Sigmoid colon (tissue), 7 donors: ENCODE data around the gene CXCL5. TPM values are rescaled to one million over a fixed set of nuclear protein-coding genes. Genes with fewer than 3 reads are reported as not detected.

Source experiments
- DNase-seq: peaks from one replicate; pipeline ENCODE4 v3.0.0-alpha.2; 2019
- H3K27ac ChIP-seq, 4 donors: fragments of 200-600 bp; sonication (generic); one replicate each; pipeline ENCODE4 v1.5.1; 2016 to 2019; ENCODE audit warnings: mild to moderate bottlenecking in 1 of 4
- H3K27me3 ChIP-seq, 3 donors: fragments of 200-600 bp; sonication (generic); one replicate each; pipeline ENCODE4 v1.5.1; 2019; ENCODE audit warnings: mild to moderate bottlenecking in 1 of 3
- H3K36me3 ChIP-seq, 4 donors: fragments of 200-600 bp; sonication (generic); one replicate each; pipeline ENCODE4 v1.5.1; 2016 to 2019
- H3K4me1 ChIP-seq, 4 donors: fragments of 200-600 bp; sonication (generic); one replicate each; pipeline ENCODE4 v1.5.1; 2017 to 2019
- H3K4me3 ChIP-seq, 4 donors: fragments of 200-600 bp; sonication (generic); one replicate each; pipeline ENCODE4 v1.5.1; 2017 to 2019; ENCODE audit warnings: mild to moderate bottlenecking in 2 of 4, moderate library complexity in 1 of 4
- H3K9me3 ChIP-seq, 4 donors: fragments of 200-600 bp in 3 of 4; sonication (generic) in 3 of 4; one replicate each; pipeline versions ENCODE4 v1.5.1 to v1.6.1; 2013 to 2019
- EP300 ChIP-seq, 4 donors: sonication (generic); formaldehyde crosslinking; IDR thresholded peaks; one replicate each; pipeline ENCODE4 v1.6.1; 2017; ENCODE audit warnings: antibody characterized with exemption in 4 of 4
- POLR2A ChIP-seq, 2 donors: fragments of 450-650 bp; IDR thresholded peaks; one replicate each; pipeline ENCODE4 v1.6.1; 2016; ENCODE audit warnings: antibody characterized with exemption in 2 of 2, mild to moderate bottlenecking in 2 of 2, moderate library complexity in 2 of 2
- POLR2AphosphoS5 ChIP-seq, 4 donors: sonication (generic); formaldehyde crosslinking; IDR thresholded peaks; one replicate each; pipeline ENCODE4 v1.6.1; 2017; ENCODE audit warnings: antibody characterized with exemption in 4 of 4
- WGBS, 2 donors: extraction: QIAGEN DNeasy Blood & Tissue Kit; methylation state at CpG; one replicate each; pipeline ENCODE4 v1.1.7; 2013; 5-methylcytosine and 5-hydroxymethylcytosine counted together
- intact Hi-C: fragments of 100-400 bp; cut with DNase I; formaldehyde crosslinking; loops from one replicate; pipeline ENCODE4 v1.15.1; 2023
- polyA plus RNA-seq, 3 donors: library from polyadenylated mRNA; stranded (reverse); fragments of 200-250 nt; gene quantifications; one replicate each; pipeline ENCODE4 v1.2.3, GENCODE V29; 2013
- total RNA-seq, 4 donors: library from RNA; depleted of rRNA; stranded (reverse); fragments of >200 nt; gene quantifications; one replicate each; pipeline ENCODE4 v1.1.0, GENCODE V29; 2016
- TF ChIP-seq, protein P1 (sequence below), 4 experiments: fragments of 450-650 bp in 3 of 4; fragments of 200-600 bp in 1 of 4; IDR thresholded peaks; one replicate each; pipeline ENCODE4 v1.5.1; 2016 to 2019; ENCODE audit warnings: antibody characterized with exemption in 4 of 4, mild to moderate bottlenecking in 3 of 4, moderate library complexity in 2 of 4
- donor health status: healthy with polysubstance abuse.
- donor health status: Bipolar disorder and iron deficiency.
- donor health status: healthy.

CXCL5 gene
- total and polyA plus RNA-seq, 7 donors = 0.83 to 0.92 TPM; not detected in 5

DNA sequence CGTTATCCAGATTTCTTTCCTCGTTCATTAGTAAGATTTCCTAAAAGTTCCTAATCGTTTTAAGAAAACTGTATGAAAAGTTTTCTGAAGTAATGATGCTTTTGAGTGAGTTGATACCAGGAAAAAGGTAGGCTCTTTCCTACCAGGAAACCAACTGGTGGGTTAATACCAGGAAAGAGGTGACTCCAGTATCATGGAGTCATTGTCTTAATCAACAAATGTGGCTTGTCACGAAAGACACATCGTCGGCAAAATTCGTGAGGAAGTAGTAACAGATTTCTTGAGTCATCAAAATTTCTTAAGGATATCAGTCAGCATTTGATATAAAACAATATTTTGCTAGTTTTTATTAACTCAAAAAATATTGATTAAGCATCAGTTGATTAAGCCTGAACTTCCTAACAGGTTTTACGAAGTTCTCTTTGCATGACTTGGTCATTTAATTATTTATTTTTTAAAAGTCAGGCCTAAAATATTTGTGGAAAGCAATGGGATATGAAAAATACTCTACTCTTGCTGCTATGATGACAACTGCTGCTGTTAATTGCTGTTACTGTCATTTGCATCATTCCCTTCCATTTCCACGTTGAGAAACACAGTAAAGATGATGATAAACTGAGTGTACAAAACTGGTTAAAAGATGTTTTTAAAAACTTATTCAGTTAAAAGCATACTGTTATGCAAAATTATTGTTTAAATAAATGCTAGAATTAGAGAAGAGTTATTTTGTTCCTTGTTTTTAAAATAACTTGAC lies 7.3 kb downstream of the CXCL5 start:
- Histone ChIP-seq H3K4me3 (no peak overlapping the region), H3K27me3 (no peaks in the 10 kb centered on the region), H3K36me3 (no peaks in the 10 kb centered on the region), H3K9me3 (no peaks in the 10 kb centered on the region), H3K27ac (no peak overlapping the region), H3K4me1 (no peaks in the 10 kb centered on the region)
- TF ChIP-seq POLR2A (IDR thresholded peaks at IDR 0.05) (no peak), POLR2AphosphoS5 (IDR thresholded peaks at IDR 0.05) (no peak), EP300 (IDR thresholded peaks at IDR 0.05) (no peak)
- TF ChIP-seq, protein P1, sequence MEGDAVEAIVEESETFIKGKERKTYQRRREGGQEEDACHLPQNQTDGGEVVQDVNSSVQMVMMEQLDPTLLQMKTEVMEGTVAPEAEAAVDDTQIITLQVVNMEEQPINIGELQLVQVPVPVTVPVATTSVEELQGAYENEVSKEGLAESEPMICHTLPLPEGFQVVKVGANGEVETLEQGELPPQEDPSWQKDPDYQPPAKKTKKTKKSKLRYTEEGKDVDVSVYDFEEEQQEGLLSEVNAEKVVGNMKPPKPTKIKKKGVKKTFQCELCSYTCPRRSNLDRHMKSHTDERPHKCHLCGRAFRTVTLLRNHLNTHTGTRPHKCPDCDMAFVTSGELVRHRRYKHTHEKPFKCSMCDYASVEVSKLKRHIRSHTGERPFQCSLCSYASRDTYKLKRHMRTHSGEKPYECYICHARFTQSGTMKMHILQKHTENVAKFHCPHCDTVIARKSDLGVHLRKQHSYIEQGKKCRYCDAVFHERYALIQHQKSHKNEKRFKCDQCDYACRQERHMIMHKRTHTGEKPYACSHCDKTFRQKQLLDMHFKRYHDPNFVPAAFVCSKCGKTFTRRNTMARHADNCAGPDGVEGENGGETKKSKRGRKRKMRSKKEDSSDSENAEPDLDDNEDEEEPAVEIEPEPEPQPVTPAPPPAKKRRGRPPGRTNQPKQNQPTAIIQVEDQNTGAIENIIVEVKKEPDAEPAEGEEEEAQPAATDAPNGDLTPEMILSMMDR (IDR thresholded peaks at IDR 0.05) = no peak
- no peak for DNase-seq
- WGBS, 2 donors = 92 to 93% methylated on average over 9 of the region's 9 CpGs
- intact Hi-C loops = no loop called here

DNA sequence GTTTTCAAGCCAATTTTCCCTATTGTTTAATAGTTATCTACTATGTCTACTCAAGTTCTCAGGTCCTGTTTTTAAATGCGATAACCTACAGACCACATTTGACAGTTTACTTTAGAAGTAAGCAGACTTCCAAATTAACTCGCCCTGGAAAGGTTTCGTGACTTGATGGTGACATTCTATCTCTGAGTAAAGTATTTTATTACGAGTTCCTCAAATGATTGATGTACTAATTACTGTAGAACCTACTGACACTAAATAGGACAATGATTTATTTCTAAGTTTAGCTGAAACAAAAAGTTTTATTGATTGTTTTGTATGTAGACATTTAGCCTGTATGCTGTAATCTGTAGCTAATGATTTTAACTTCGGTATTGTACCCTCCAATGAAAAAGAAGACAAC lies 8.5 kb downstream of the CXCL5 start:
- intact Hi-C loops = no loop called here
- WGBS, 2 donors = 88% methylated on average over 5 of the region's 5 CpGs

DNA sequence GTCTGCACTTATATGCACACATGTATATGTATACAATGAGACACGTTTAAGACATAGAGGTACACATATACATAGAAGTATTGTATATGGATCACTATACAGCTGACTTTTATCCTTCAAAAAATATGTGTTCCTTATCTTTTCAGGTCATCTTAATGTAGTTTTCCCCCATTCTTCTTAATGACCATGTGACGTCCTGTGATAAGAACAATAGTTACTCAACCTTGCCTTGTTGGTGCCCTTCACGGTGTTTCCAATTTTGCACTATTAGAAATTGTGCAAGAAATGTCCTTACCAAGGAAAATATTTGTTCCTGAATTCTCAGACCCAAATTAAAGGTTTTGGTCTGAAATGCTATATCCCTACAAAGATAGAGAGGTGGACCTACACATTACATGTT lies 9.4 kb downstream of the CXCL5 start:
- TF ChIP-seq, protein P1 (IDR thresholded peaks at IDR 0.05) = no peak
- TF ChIP-seq POLR2A (IDR thresholded peaks at IDR 0.05) = no peak
- TF ChIP-seq POLR2AphosphoS5 (IDR thresholded peaks at IDR 0.05) = no peak
- TF ChIP-seq EP300 (IDR thresholded peaks at IDR 0.05) = no peak
- no peaks in the 10 kb centered on the region for H3K36me3 ChIP-seq
- intact Hi-C loops = no loop called here
- no peak overlapping the region for H3K27ac ChIP-seq
- WGBS, 2 donors = 81 to 86% methylated on average over 3 of the region's 3 CpGs
- H3K4me3 ChIP-seq = no peak overlapping the region
- no peaks in the 10 kb centered on the region for H3K9me3 ChIP-seq
- DNase-seq = no peak
- no peaks in the 10 kb centered on the region for H3K4me1 ChIP-seq
- no peaks in the 10 kb centered on the region for H3K27me3 ChIP-seq

More for the DNA sequence above, 8.5 kb downstream of the CXCL5 start:
- TF ChIP-seq, protein P1 (IDR thresholded peaks at IDR 0.05) = no peak
- no peak for TF ChIP-seq POLR2AphosphoS5 (IDR thresholded peaks at IDR 0.05)
- no peak for TF ChIP-seq POLR2A (IDR thresholded peaks at IDR 0.05)
- no peak for TF ChIP-seq EP300 (IDR thresholded peaks at IDR 0.05)
- no peaks in the 10 kb centered on the region for H3K27me3 ChIP-seq
- H3K4me1 ChIP-seq = no peaks in the 10 kb centered on the region
- no peaks in the 10 kb centered on the region for H3K36me3 ChIP-seq
- no peak overlapping the region for H3K4me3 ChIP-seq
- no peaks in the 10 kb centered on the region for H3K9me3 ChIP-seq
- no peak overlapping the region for H3K27ac ChIP-seq
- no peak for DNase-seq

DNA sequence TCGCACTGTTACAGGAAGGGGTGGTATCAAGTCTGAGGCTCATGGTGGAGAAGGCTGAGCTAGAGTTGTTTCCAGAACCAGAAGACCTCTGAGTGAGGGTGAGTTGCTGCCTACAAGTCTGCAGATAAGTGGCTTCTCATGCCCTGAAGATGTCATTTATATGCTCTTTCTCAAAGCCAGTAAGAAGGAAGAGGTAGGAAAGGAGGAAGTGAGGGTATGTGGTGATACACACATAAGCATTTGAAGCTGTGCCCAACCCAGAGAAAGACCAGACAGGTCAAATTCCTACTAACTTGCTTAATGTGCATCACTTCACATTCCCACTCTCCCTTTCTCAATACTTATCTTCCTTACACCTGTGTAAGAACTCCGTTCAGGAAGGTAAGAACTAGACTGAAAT lies 10.4 kb downstream of the CXCL5 start, which contains the start of gene PPBP:
TSS of gene PPBP (minus strand) at position 130 of the 400 bp plus-strand sequence. CDS start at position 43, 87 bp downstream.
- Histone ChIP-seq H3K4me3 (no peak within 1 kb of the TSS), H3K36me3 (no peaks in the 10 kb centered on the region), H3K4me1 (no peaks in the 10 kb centered on the region), H3K9me3 (no peaks in the 10 kb centered on the region), H3K27ac (no peak within 1 kb of the TSS), H3K27me3 (no peaks in the 10 kb centered on the region)
- TF ChIP-seq EP300 (IDR thresholded peaks at IDR 0.05) (no peak), POLR2A (IDR thresholded peaks at IDR 0.05) (no peak)
- DNase-seq = no peak
- WGBS, 2 donors = 83 to 84% methylated on average over 2 of the region's 2 CpGs
- intact Hi-C loops = no loop called here

DNA sequence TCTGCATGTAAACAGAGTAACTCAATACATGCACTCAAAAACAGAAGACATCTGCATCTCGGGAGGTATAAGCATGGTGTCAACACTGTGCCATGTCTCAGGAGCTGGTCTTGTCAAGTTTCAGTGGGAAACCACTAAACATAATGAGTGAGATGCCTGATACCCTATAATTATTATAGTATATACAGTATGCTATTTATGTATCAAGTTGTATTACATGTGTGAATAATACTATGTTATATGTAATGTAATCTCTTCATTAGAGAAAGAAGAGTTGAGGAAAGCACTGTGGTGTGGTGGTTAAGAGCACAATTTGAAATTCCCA lies 13.0 kb downstream of the CXCL5 start:
- Histone ChIP-seq H3K4me1 (peaks cover 0 to 3% (median 0%) of the 10 kb centered on the region in 4 donors), H3K36me3 (no peaks in the 10 kb centered on the region), H3K27ac (no peak overlapping the region), H3K27me3 (peaks cover 0 to 3% (median 0%) of the 10 kb centered on the region in 3 donors), H3K4me3 (no peak overlapping the region), H3K9me3 (no peaks in the 10 kb centered on the region)
- DNase-seq = no peak
- intact Hi-C loops = no loop called here
- TF ChIP-seq, protein P1 (IDR thresholded peaks at IDR 0.05) = no peak
- TF ChIP-seq POLR2A (IDR thresholded peaks at IDR 0.05) = no peak
- TF ChIP-seq POLR2AphosphoS5 (IDR thresholded peaks at IDR 0.05) = no peak
- no peak for TF ChIP-seq EP300 (IDR thresholded peaks at IDR 0.05)
- 71 to 80% methylated on average over 1 of the region's 1 CpG for WGBS, 2 donors
